B cell (primary cell): ENCODE data around the gene PPP1R36. TPM values are rescaled to one million over a fixed set of nuclear protein-coding genes. Genes with fewer than 3 reads are reported as not detected.

ENCODE experiments used
- ATAC-seq: fragments of 200-7000 bp; cut with Tn5 transposase; one replicate; pipeline ENCODE4 v1.10.0; 2021; ENCODE audit warnings: low read depth, mild to moderate bottlenecking, moderate number of reproducible peaks, moderate library complexity
- CTCF ChIA-PET: fragments of 350-600 bp; sonication (Branson Sonifier 250); formaldehyde crosslinking; loops from one replicate; lab custom pipeline; 2021; ENCODE audit warnings: antibody characterized with exemption, inconsistent platforms; lab: Charles Lee
- POLR2A ChIA-PET: fragments of 350-600 bp; sonication (Branson Sonifier 250); formaldehyde crosslinking; loops from one replicate; lab custom pipeline; 2021; ENCODE audit warnings: antibody characterized with exemption; lab: Charles Lee
- DNase-seq: peaks from one replicate; pipeline ENCODE4 v3.0.0; 2013
- H2AFZ ChIP-seq: 2 replicates; pipeline ENCODE4 v1.6.1; 2012; ENCODE audit warnings: mild to moderate bottlenecking, low read depth, low read length; ENCODE audit not compliant: insufficient read depth, poor library complexity, severe bottlenecking
- H3K27ac ChIP-seq, 2 donors: 1 replicate in 1 of 2; 2 replicates in 1 of 2; pipeline ENCODE4 v1.5.1; 2012 to 2013; ENCODE audit warnings: low read length in 2 of 2, mild to moderate bottlenecking in 2 of 2, moderate library complexity in 1 of 2
- H3K27me3 ChIP-seq, 4 experiments: fragments of 200-600 bp in 1 of 4; sonication (generic) in 1 of 4; replicated peaks in 1 of 4; 1 replicate in 2 of 4; 2 replicates in 2 of 4; pipeline versions ENCODE4 v1.6.1 to v1.7.0; 2013 to 2016; ENCODE audit warnings: low read length in 3 of 4, mild to moderate bottlenecking in 2 of 4, mixed read lengths in 1 of 4, moderate library complexity in 1 of 4; ENCODE audit not compliant: insufficient read depth in 4 of 4, control insufficient read depth in 3 of 4; ENCODE audit errors: control extremely low read depth in 1 of 4
- H3K36me3 ChIP-seq, 2 experiments: replicated peaks in 1 of 2; 1 replicate in 1 of 2; 2 replicates in 1 of 2; pipeline versions ENCODE4 v1.6.1 to v1.7.1; 2013; ENCODE audit warnings: low read length in 1 of 2; ENCODE audit not compliant: insufficient read depth in 2 of 2, control insufficient read depth in 1 of 2; ENCODE audit errors: control extremely low read depth in 1 of 2, extremely low read depth in 1 of 2
- H3K4me1 ChIP-seq, 2 donors: fragments of 200-600 bp in 1 of 2; sonication (generic) in 1 of 2; 1 replicate in 1 of 2; 2 replicates in 1 of 2; pipeline versions ENCODE4 v1.5.1 to v1.6.1; 2013 to 2017; ENCODE audit warnings: low read length in 2 of 2; ENCODE audit not compliant: control insufficient read depth in 2 of 2, insufficient read depth in 2 of 2
- H3K4me2 ChIP-seq: replicated peaks from 2 replicates; pipeline ENCODE3; 2012; ENCODE audit warnings: mild to moderate bottlenecking, low read depth, low read length; ENCODE audit not compliant: poor library complexity, severe bottlenecking
- H3K4me3 ChIP-seq, 5 experiments: fragments of 200-600 bp in 1 of 5; sonication (generic) in 1 of 5; 1 replicate in 3 of 5; 2 replicates in 2 of 5; pipeline versions ENCODE4 v1.5.1 to v1.7.0; 2011 to 2016; ENCODE audit warnings: low read length in 4 of 5, mild to moderate bottlenecking in 4 of 5, low read depth in 2 of 5, control low read depth in 1 of 5, moderate library complexity in 1 of 5; ENCODE audit not compliant: insufficient read depth in 1 of 5; ENCODE audit errors: control extremely low read depth in 1 of 5, extremely low read depth in 1 of 5
- H3K79me2 ChIP-seq: fragments of 200-600 bp; sonication (generic); one replicate; pipeline ENCODE4 v1.6.0; 2016; ENCODE audit warnings: low read length; ENCODE audit not compliant: control insufficient read depth, insufficient read depth
- H3K9ac ChIP-seq: fragments of 200-600 bp; sonication (generic); 2 replicates; pipeline ENCODE4 v1.6.1; 2017; ENCODE audit warnings: mild to moderate bottlenecking, low read length, moderate library complexity
- H3K9me3 ChIP-seq, 3 donors: one replicate each; pipeline versions ENCODE4 v1.6.1 to v1.7.1; 2013; ENCODE audit warnings: low read length in 2 of 3; ENCODE audit not compliant: control insufficient read depth in 2 of 3, insufficient read depth in 1 of 3; ENCODE audit errors: control extremely low read depth in 1 of 3
- H4K20me1 ChIP-seq: 2 replicates; pipeline ENCODE4 v1.6.0; 2012; ENCODE audit warnings: mild to moderate bottlenecking, low read length; ENCODE audit not compliant: insufficient read depth, control insufficient read depth, poor library complexity, severe bottlenecking
- H3K27ac Mint-ChIP-seq: one replicate; pipeline ENCODE4 v1.8.0; 2021; ENCODE audit warnings: mixed read lengths
- H3K27me3 Mint-ChIP-seq: one replicate; pipeline ENCODE4 v1.8.0; 2021; ENCODE audit warnings: mixed read lengths
- H3K4me1 Mint-ChIP-seq: one replicate; pipeline ENCODE4 v1.8.0; 2021; ENCODE audit warnings: mixed read lengths
- H3K4me3 Mint-ChIP-seq: one replicate; pipeline ENCODE4 v1.8.0; 2021; ENCODE audit warnings: mixed read lengths
- H3K9me3 Mint-ChIP-seq: one replicate; pipeline ENCODE4 v1.8.0; 2022; ENCODE audit warnings: mixed read lengths; ENCODE audit not compliant: insufficient read depth
- CTCF ChIP-seq: fragments of 200-600 bp; IDR thresholded peaks from one replicate; pipeline ENCODE4 v1.8.0; 2022; ENCODE audit warnings: antibody characterized with exemption, mild to moderate bottlenecking
- EZH2 ChIP-seq: IDR thresholded peaks from 2 replicates; pipeline ENCODE4 v1.6.1; 2012; ENCODE audit warnings: borderline replicate concordance, low read depth, mild to moderate bottlenecking, moderate library complexity, low read length; ENCODE audit not compliant: insufficient read depth, poor library complexity, severe bottlenecking
- WGBS: methylation state at CpG from one replicate; pipeline ENCODE4 v1.1.5; 2013; ENCODE audit warnings: missing lambda C conversion rate; ENCODE audit not compliant: insufficient coverage; 5-methylcytosine and 5-hydroxymethylcytosine counted together
- intact Hi-C: fragments of 100-400 bp; cut with micrococcal nuclease; formaldehyde crosslinking; loops from one replicate; pipeline ENCODE4 v1.10.0; 2022
- polyA plus RNA-seq: library from polyadenylated mRNA; depleted of rRNA; stranded (reverse); fragments of >200 nt; gene quantifications from 2 replicates; pipeline ENCODE4 v1.2.3, GENCODE V29; 2012
- total RNA-seq, 2 donors: library from RNA; stranded (reverse); fragments of 120-200 nt in 1 of 2; gene quantifications; 1 replicate in 1 of 2; 2 replicates in 1 of 2; pipeline versions ENCODE4 v1.2.3 to v1.2.4, GENCODE V29; 2013 to 2022

Gene PPP1R36
- total and polyA plus RNA-seq, 2 donors (not counting 1 experiment from before 2014, with no cell fraction given): 0.06 TPM; not detected in 1

GRCh38 chr14:64508215-64508776, 41.5 kb upstream of the PPP1R36 start:
- peak overlapping the region; percentile 67 for H3K4me3 Mint-ChIP-seq
- Histone ChIP-seq H3K9me3 (no peaks in the 10 kb centered on the region), H3K79me2 (peaks cover 85% of the 10 kb centered on the region), H3K4me1 (peaks cover 58 to 62% of the 10 kb centered on the region in 2 donors), H3K27me3 (no peaks in the 10 kb centered on the region), H3K9ac (no peak overlapping the region), H3K4me2 (peak overlapping the region; percentile 86), H3K36me3 (peaks cover 0 to 3% of the 10 kb centered on the region in 2 experiments), H2AFZ (no peak overlapping the region), H3K27ac (peak overlapping the region; percentile 99 to 100), H4K20me1 (peaks cover 63% of the 10 kb centered on the region), H3K4me3 (peak overlapping the region in 1 of 5 experiments; percentile 12)
- 22% methylated on average over 1 of the region's 1 CpG for WGBS
- ChIA-PET CTCF (interaction anchor here (1.6 to 10.3 kb wide), 5 partner anchors 13 to 165 kb away, joined by 3 to 92 read pairs (median 37); no protein-coding TSS in a partner anchor), POLR2A (no interaction called here)
- H3K27me3 Mint-ChIP-seq: no peaks in the 10 kb centered on the region
- DNase-seq: peak; percentile 57
- peak overlapping the region; percentile 87 for H3K27ac Mint-ChIP-seq
- ATAC-seq: no peak
- no peak for TF ChIP-seq EZH2
- no peak for TF ChIP-seq CTCF
- H3K4me1 Mint-ChIP-seq: peaks cover 69% of the 10 kb centered on the region
- intact Hi-C loops: no loop called here
- H3K9me3 Mint-ChIP-seq: no peaks in the 10 kb centered on the region

GRCh38 chr14:64509036-64509435, 40.7 kb upstream of the PPP1R36 start:
- H3K4me1 ChIP-seq: peaks cover 58 to 62% of the 10 kb centered on the region in 2 donors
- H3K4me3 ChIP-seq: no peak overlapping the region
- H3K36me3 ChIP-seq: peaks cover 0 to 3% of the 10 kb centered on the region in 2 experiments
- no peak for TF ChIP-seq EZH2
- TF ChIP-seq CTCF: no peak
- DNase-seq: no peak
- no peaks in the 10 kb centered on the region for H3K9me3 ChIP-seq
- peaks cover 91% of the 10 kb centered on the region for H3K79me2 ChIP-seq
- H3K4me2 ChIP-seq: peak overlapping the region; percentile 86
- H3K9me3 Mint-ChIP-seq: no peaks in the 10 kb centered on the region
- peak overlapping the region in 1 of 2 donors; percentile 49 for H3K27ac ChIP-seq
- peaks cover 73% of the 10 kb centered on the region for H3K4me1 Mint-ChIP-seq
- no peak for ATAC-seq
- WGBS: 84% methylated on average over 6 of the region's 8 CpGs
- CTCF ChIA-PET: interaction anchor here (1.0 to 10.3 kb wide), 8 partner anchors 12 to 171 kb away, joined by 3 to 92 read pairs (median 6); partner anchors contain the start of gene HSPA2
- POLR2A ChIA-PET: interaction anchor here (1.0 to 1.4 kb wide), 2 partner anchors 13 to 165 kb away, joined by 3 to 7 read pairs; no protein-coding TSS in a partner anchor
- H3K27ac Mint-ChIP-seq: peak overlapping the region; percentile 27
- H3K9ac ChIP-seq: no peak overlapping the region
- H3K27me3 ChIP-seq: no peaks in the 10 kb centered on the region
- no peaks in the 10 kb centered on the region for H3K27me3 Mint-ChIP-seq
- H3K4me3 Mint-ChIP-seq: peak overlapping the region; percentile 47
- H4K20me1 ChIP-seq: peaks cover 71% of the 10 kb centered on the region
- intact Hi-C loops: no loop called here
- H2AFZ ChIP-seq: no peak overlapping the region
